Activated CD8-positive, alpha-beta T cell treated with anti-CD3 and anti-CD28 coated beads for 36 hours (primary cell): Measurements from ENCODE around the gene AGXT2. TPM values are rescaled to one million over a fixed set of nuclear protein-coding genes. Genes with fewer than 3 reads are reported as not detected.
"Not testable (repeated sequence)": the region's sequence is repeated elsewhere in the genome, so short reads cannot be mapped to it uniquely, and the experiment has no call there.

Experiments used
- ATAC-seq: fragments of 200-7000 bp; cut with Tn5 transposase; one replicate; pipeline ENCODE4 v1.10.0; 2021; ENCODE audit warnings: mild to moderate bottlenecking, moderate library complexity
- CTCF ChIA-PET: fragments of 350-600 bp; sonication (Branson Sonifier 250); formaldehyde crosslinking; loops from one replicate; lab custom pipeline; 2021; ENCODE audit warnings: antibody characterized with exemption; lab: Charles Lee
- POLR2A ChIA-PET: fragments of 350-600 bp; sonication (Branson Sonifier 250); formaldehyde crosslinking; loops from one replicate; lab custom pipeline; 2021; ENCODE audit warnings: antibody characterized with exemption; lab: Charles Lee
- DNase-seq: peaks from one replicate; pipeline ENCODE4 v3.0.0-alpha.2; 2020
- H3K27ac Mint-ChIP-seq: one replicate; pipeline ENCODE4 v1.8.0; 2021; ENCODE audit warnings: mild to moderate bottlenecking, mixed read lengths
- H3K27me3 Mint-ChIP-seq: one replicate; pipeline ENCODE4 v1.8.0; 2021; ENCODE audit warnings: mixed read lengths
- H3K36me3 Mint-ChIP-seq: one replicate; pipeline ENCODE4 v1.8.0; 2021; ENCODE audit warnings: low read depth, mixed read lengths
- H3K4me1 Mint-ChIP-seq: one replicate; pipeline ENCODE4 v1.8.0; 2021; ENCODE audit warnings: low read depth, mixed read lengths
- H3K4me3 Mint-ChIP-seq: one replicate; pipeline ENCODE4 v1.8.0; 2021; ENCODE audit warnings: mild to moderate bottlenecking, moderate library complexity, mixed read lengths
- H3K9me3 Mint-ChIP-seq: one replicate; pipeline ENCODE4 v1.8.0; 2021; ENCODE audit warnings: mixed read lengths
- intact Hi-C: fragments of 100-400 bp; cut with micrococcal nuclease; formaldehyde crosslinking; loops from one replicate; pipeline ENCODE4 v1.10.0; 2022
- total RNA-seq, 2 experiments: library from RNA; stranded (reverse); gene quantifications; one replicate each; pipeline ENCODE4 v1.2.3, GENCODE V29; 2021
- TF ChIP-seq, protein P1 (sequence below): fragments of 200-600 bp; IDR thresholded peaks from one replicate; pipeline ENCODE4 v1.8.0; 2022; ENCODE audit warnings: antibody characterized with exemption, mild to moderate bottlenecking

AGXT2 gene
- total RNA-seq, 2 experiments from 2014 or later = not detected

DNA sequence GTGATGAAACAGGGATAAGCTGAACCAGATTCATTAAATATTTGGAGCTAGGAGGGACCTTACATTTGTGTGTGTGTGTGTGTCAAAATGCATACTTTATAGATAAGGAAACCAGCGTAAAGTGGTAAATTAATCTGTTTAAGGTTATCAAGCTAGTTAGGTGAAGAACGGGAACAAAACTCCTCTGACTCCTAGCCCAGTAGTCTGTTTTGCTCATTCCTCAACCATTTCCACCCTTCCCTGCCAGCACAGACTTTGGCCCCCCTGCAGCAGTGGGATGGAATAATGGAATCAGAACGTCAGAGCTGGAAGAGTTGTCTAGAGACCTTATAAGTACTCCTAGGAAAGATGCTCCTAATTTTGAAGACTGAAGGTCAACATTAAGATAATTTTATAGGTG, 6.5 kb downstream of the AGXT2 start:
- DNase-seq = no peak
- H3K9me3 Mint-ChIP-seq = no peaks in the 10 kb centered on the region
- peaks cover 32% of the 10 kb centered on the region for H3K27me3 Mint-ChIP-seq
- ChIA-PET POLR2A (no interaction called here), CTCF (no interaction called here)
- no peak for ATAC-seq
- H3K36me3 Mint-ChIP-seq = no peaks in the 10 kb centered on the region
- no peak overlapping the region for H3K4me3 Mint-ChIP-seq
- no peak overlapping the region for H3K27ac Mint-ChIP-seq
- TF ChIP-seq, protein P1, sequence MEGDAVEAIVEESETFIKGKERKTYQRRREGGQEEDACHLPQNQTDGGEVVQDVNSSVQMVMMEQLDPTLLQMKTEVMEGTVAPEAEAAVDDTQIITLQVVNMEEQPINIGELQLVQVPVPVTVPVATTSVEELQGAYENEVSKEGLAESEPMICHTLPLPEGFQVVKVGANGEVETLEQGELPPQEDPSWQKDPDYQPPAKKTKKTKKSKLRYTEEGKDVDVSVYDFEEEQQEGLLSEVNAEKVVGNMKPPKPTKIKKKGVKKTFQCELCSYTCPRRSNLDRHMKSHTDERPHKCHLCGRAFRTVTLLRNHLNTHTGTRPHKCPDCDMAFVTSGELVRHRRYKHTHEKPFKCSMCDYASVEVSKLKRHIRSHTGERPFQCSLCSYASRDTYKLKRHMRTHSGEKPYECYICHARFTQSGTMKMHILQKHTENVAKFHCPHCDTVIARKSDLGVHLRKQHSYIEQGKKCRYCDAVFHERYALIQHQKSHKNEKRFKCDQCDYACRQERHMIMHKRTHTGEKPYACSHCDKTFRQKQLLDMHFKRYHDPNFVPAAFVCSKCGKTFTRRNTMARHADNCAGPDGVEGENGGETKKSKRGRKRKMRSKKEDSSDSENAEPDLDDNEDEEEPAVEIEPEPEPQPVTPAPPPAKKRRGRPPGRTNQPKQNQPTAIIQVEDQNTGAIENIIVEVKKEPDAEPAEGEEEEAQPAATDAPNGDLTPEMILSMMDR = no peak
- H3K4me1 Mint-ChIP-seq = no peaks in the 10 kb centered on the region
- intact Hi-C loops = no loop called here

GRCh38 chr5:35038891-35039290, 8.9 kb downstream of the AGXT2 start:
- ATAC-seq = no peak
- CTCF ChIA-PET = no interaction called here
- Mint-ChIP-seq H3K27ac (no peak overlapping the region), H3K9me3 (no peaks in the 10 kb centered on the region), H3K4me3 (no peak overlapping the region), H3K36me3 (no peaks in the 10 kb centered on the region), H3K27me3 (peaks cover 28% of the 10 kb centered on the region), H3K4me1 (no peaks in the 10 kb centered on the region)
- no peak for DNase-seq
- POLR2A ChIA-PET = no interaction called here
- intact Hi-C loops = no loop called here
- TF ChIP-seq, protein P1 = no peak

DNA sequence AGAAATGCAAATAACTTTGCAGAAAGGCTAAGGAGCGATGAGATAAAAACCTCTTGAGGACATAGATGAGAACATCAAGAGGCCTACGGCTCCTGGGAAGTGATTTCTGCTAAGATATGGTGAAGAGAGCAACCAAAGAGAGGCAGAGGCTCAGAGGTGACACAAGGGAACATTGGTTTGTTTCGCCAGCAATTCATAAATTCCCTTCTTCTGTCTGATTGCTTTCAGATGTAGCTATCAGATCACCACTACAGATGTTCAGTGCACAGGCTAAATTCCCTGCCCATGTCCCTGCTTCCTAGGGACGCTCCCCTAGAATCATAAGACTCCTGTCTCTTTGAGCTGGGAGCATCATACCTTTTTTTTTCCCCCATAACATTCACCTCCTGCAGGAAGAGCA, 11.2 kb downstream of the AGXT2 start:
- intact Hi-C loops = no loop called here
- H3K27ac Mint-ChIP-seq = no peak overlapping the region
- POLR2A ChIA-PET = interaction anchor here (0.7 kb wide), 1 partner anchor 57 kb away, joined by 3 read pairs; no protein-coding TSS in a partner anchor
- CTCF ChIA-PET = no interaction called here
- H3K4me1 Mint-ChIP-seq = no peaks in the 10 kb centered on the region
- TF ChIP-seq, protein P1 = no peak
- ATAC-seq (no peak), DNase-seq (no peak)
- no peaks in the 10 kb centered on the region for H3K9me3 Mint-ChIP-seq
- H3K36me3 Mint-ChIP-seq = no peaks in the 10 kb centered on the region
- H3K27me3 Mint-ChIP-seq = peaks cover 32% of the 10 kb centered on the region
- no peak overlapping the region for H3K4me3 Mint-ChIP-seq

GRCh38 chr5:35035929-35036328, 11.8 kb downstream of the AGXT2 start:
- H3K4me3 Mint-ChIP-seq, intact Hi-C loops, H3K9me3 Mint-ChIP-seq, ATAC-seq, H3K36me3 Mint-ChIP-seq, DNase-seq, H3K4me1 Mint-ChIP-seq, CTCF ChIA-PET, H3K27ac Mint-ChIP-seq: not testable (repeated sequence)
- H3K27me3 Mint-ChIP-seq = peaks cover 27% of the 10 kb centered on the region
- POLR2A ChIA-PET = interaction anchor here (0.7 kb wide), 1 partner anchor 57 kb away, joined by 3 read pairs; no protein-coding TSS in a partner anchor

DNA sequence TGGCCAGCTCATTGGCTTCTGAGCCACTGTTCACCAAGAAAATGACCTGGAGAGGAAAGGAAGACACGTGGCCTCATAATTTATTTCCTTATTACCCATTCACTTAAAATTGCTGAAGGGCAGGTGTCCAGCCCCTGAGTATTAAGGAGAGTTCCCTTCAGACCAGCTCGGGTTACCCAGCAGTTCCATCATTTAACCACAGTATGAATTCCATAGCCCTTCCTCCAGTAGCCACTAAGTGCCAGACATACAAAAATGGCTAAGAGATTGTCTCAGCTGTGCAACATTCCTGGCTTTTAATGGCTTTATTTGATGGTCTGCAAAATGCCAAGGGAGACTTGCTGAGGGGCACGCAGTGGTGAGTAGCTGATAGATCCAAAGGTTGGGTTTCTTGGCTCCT, 12.5 kb downstream of the AGXT2 start:
- CTCF ChIA-PET = no interaction called here

More for the DNA sequence above, 12.5 kb downstream of the AGXT2 start:
- TF ChIP-seq, protein P1 = no peak
- H3K27ac Mint-ChIP-seq = no peak overlapping the region
- H3K27me3 Mint-ChIP-seq = peaks cover 25% of the 10 kb centered on the region
- intact Hi-C loops = no loop called here
- no peaks in the 10 kb centered on the region for H3K9me3 Mint-ChIP-seq
- no peak overlapping the region for H3K4me3 Mint-ChIP-seq
- no peaks in the 10 kb centered on the region for H3K36me3 Mint-ChIP-seq
- ATAC-seq (no peak), DNase-seq (no peak)
- no peaks in the 10 kb centered on the region for H3K4me1 Mint-ChIP-seq
- POLR2A ChIA-PET = no interaction called here
